ENCODE data around the gene PFDN6. TPM values are rescaled to one million over a fixed set of nuclear protein-coding genes. Genes with fewer than 3 reads are reported as not detected.
A peak's percentile ranks its signal among the peaks of the same experiment; 100 is the strongest.

The PFDN6 gene
- total RNA-seq, 1 donor from 2014 or later: 64.5 TPM

GRCh38 chr6:33320315-33321181 is 31.1 kb downstream of the PFDN6 start:
- H3K27me3 ChIP-seq (ENCODE audit: control insufficient read depth, insufficient read depth, low read length): no peaks in the 10 kb centered on the region
- peaks cover 24% of the 10 kb centered on the region for H3K36me3 ChIP-seq (ENCODE audit: control insufficient read depth, insufficient read depth, low read length)
- DNase-seq (ENCODE audit: low read depth) (peak; percentile 88), FAIRE-seq (no peak)
- no peak for TF ChIP-seq CTCF (IDR thresholded peaks at IDR 0.05; ENCODE audit: insufficient read depth, low read length, severe bottlenecking)
- H3K4me3 ChIP-seq (ENCODE audit: low read depth, low read length): no peak overlapping the region

- DNase-seq (ENCODE audit: low read depth): no peak
- no peak for TF ChIP-seq CTCF (IDR thresholded peaks at IDR 0.05; ENCODE audit: insufficient read depth, low read length, severe bottlenecking)
- Histone ChIP-seq H3K4me3 (ENCODE audit: low read depth, low read length) (no peak overlapping the region), H3K36me3 (ENCODE audit: control insufficient read depth, insufficient read depth, low read length) (peaks cover 23% of the 10 kb centered on the region), H3K27me3 (ENCODE audit: control insufficient read depth, insufficient read depth, low read length) (no peaks in the 10 kb centered on the region)
- no peak for FAIRE-seq
Measured at GRCh38 chr6:33321227-33321626, 31.8 kb downstream of the PFDN6 start.

- peaks cover 20% of the 10 kb centered on the region for H3K36me3 ChIP-seq (ENCODE audit: control insufficient read depth, insufficient read depth, low read length)
- no peaks in the 10 kb centered on the region for H3K27me3 ChIP-seq (ENCODE audit: control insufficient read depth, insufficient read depth, low read length)
- no peak for DNase-seq (ENCODE audit: low read depth)
- TF ChIP-seq CTCF (IDR thresholded peaks at IDR 0.05; ENCODE audit: insufficient read depth, low read length, severe bottlenecking): no peak
- FAIRE-seq: no peak
- H3K4me3 ChIP-seq (ENCODE audit: low read depth, low read length): peak overlapping the region; percentile 77
Measured at GRCh38 chr6:33323623-33323948, 34.2 kb downstream of the PFDN6 start.

- Histone ChIP-seq H3K27me3 (ENCODE audit: control insufficient read depth, insufficient read depth, low read length) (no peaks in the 10 kb centered on the region), H3K4me3 (ENCODE audit: low read depth, low read length) (no peak overlapping the region), H3K36me3 (ENCODE audit: control insufficient read depth, insufficient read depth, low read length) (peaks cover 16% of the 10 kb centered on the region)
- no peak for FAIRE-seq
- TF ChIP-seq CTCF (IDR thresholded peaks at IDR 0.05; ENCODE audit: insufficient read depth, low read length, severe bottlenecking): no peak
- DNase-seq (ENCODE audit: low read depth): no peak
Measured at GRCh38 chr6:33324125-33324524, 34.7 kb downstream of the PFDN6 start.

GRCh38 chr6:33329058-33329457 is 39.7 kb downstream of the PFDN6 start:
- H3K36me3 ChIP-seq (ENCODE audit: control insufficient read depth, insufficient read depth, low read length): no peaks in the 10 kb centered on the region
- FAIRE-seq (no peak), DNase-seq (ENCODE audit: low read depth) (no peak)
- no peaks in the 10 kb centered on the region for H3K27me3 ChIP-seq (ENCODE audit: control insufficient read depth, insufficient read depth, low read length)
- H3K4me3 ChIP-seq (ENCODE audit: low read depth, low read length): no peak overlapping the region
- TF ChIP-seq CTCF (IDR thresholded peaks at IDR 0.05; ENCODE audit: insufficient read depth, low read length, severe bottlenecking): no peak

- no peak for TF ChIP-seq CTCF (IDR thresholded peaks at IDR 0.05; ENCODE audit: insufficient read depth, low read length, severe bottlenecking)
- no peaks in the 10 kb centered on the region for H3K36me3 ChIP-seq (ENCODE audit: control insufficient read depth, insufficient read depth, low read length)
- no peak for DNase-seq (ENCODE audit: low read depth)
- no peaks in the 10 kb centered on the region for H3K27me3 ChIP-seq (ENCODE audit: control insufficient read depth, insufficient read depth, low read length)
- no peak for FAIRE-seq
- no peak overlapping the region for H3K4me3 ChIP-seq (ENCODE audit: low read depth, low read length)
Measured at GRCh38 chr6:33330736-33331135, 41.3 kb downstream of the PFDN6 start.
